Measurements from ENCODE around the gene MBD3L4.

The MBD3L4 gene

DNA sequence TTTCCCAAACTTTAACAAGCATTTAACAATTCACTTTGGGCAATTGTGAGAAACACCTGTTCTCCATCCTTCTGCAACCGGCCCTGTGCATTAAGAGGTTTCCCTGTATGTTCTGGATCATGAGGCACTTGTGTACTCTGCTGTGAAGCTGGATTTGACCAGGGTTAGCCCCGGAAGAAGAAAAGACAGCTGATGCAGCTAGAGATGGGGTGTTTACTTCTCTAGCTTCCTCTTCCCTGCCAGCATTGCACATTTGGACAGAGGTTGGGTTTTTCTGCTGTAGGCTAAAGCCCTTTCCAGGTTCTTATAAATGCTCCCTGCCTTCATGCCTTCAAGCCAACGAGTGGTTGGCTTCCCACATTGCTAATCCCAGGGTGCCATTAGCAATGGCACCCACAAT is 39.6 kb downstream of the MBD3L4 start:
- DNase-seq (ENCODE audit: low read depth): no peak
- TF ChIP-seq, protein P1, sequence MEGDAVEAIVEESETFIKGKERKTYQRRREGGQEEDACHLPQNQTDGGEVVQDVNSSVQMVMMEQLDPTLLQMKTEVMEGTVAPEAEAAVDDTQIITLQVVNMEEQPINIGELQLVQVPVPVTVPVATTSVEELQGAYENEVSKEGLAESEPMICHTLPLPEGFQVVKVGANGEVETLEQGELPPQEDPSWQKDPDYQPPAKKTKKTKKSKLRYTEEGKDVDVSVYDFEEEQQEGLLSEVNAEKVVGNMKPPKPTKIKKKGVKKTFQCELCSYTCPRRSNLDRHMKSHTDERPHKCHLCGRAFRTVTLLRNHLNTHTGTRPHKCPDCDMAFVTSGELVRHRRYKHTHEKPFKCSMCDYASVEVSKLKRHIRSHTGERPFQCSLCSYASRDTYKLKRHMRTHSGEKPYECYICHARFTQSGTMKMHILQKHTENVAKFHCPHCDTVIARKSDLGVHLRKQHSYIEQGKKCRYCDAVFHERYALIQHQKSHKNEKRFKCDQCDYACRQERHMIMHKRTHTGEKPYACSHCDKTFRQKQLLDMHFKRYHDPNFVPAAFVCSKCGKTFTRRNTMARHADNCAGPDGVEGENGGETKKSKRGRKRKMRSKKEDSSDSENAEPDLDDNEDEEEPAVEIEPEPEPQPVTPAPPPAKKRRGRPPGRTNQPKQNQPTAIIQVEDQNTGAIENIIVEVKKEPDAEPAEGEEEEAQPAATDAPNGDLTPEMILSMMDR (conservative IDR thresholded peaks at IDR 0.05; ENCODE audit: low read depth, low read length): no peak
- no peak overlapping the region for H3K4me3 ChIP-seq (ENCODE audit: low read depth, low read length)

DNA sequence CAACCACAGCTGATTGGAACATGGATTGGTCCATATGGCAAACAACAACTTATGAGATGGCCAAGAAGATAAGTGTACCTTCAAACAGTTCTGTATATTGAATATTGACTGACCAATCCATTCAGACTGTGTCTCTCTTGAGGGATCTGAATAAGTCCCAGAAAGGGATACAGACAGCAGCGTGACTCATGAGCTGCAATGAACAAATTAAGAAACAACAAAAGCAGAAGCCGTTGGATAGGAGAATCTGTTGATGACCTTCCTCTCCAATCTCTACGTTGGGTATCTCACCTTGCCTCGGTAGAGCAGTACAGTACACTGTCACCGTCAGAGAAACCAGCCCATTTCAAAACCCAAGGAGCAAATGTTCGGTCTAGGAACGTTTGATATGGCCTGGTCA is 40.0 kb downstream of the MBD3L4 start:
- TF ChIP-seq, protein P1 (conservative IDR thresholded peaks at IDR 0.05; ENCODE audit: low read depth, low read length): no peak
- DNase-seq (ENCODE audit: low read depth): no peak
- no peak overlapping the region for H3K4me3 ChIP-seq (ENCODE audit: low read depth, low read length)

DNA sequence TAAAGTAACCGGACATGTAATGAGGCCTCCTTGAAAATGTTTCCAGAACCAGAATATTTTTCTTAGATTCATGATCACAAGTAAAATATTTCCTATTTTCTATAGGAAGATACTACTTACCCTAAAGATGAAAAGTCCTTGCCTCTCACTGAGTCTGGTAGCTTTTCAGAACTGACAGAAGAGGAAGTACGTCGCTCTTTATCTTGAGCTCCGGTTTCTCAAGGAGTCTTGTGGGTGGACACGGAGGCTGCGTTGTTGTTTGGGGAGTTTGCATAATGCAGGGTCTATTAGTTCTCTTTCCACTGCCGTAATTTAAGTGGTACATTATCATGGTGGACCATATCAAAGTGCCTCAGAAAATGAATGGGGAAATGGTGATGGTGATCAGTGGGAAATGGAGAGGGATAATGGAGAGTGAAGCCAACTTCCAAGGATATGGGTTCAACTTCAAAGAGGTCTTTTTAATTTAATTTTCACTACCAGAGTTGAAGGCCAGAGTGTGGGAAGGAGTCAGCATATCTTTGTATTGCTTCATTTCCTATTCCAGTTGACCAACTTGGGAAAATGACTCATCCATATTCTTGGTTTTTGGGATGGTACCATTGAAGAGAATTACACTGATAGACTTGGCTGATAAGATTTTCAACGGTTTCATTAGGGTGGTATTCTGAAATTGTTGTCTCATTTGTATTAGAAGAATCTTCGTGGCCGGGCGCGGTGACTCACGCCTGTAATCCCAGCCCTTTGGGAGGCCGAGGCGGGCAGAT is 42.1 kb downstream of the MBD3L4 start:
- H3K4me3 ChIP-seq (ENCODE audit: low read depth, low read length): no peak overlapping the region
- peak; percentile 3 for DNase-seq (ENCODE audit: low read depth)
- TF ChIP-seq, protein P1 (conservative IDR thresholded peaks at IDR 0.05; ENCODE audit: low read depth, low read length): no peak

DNA sequence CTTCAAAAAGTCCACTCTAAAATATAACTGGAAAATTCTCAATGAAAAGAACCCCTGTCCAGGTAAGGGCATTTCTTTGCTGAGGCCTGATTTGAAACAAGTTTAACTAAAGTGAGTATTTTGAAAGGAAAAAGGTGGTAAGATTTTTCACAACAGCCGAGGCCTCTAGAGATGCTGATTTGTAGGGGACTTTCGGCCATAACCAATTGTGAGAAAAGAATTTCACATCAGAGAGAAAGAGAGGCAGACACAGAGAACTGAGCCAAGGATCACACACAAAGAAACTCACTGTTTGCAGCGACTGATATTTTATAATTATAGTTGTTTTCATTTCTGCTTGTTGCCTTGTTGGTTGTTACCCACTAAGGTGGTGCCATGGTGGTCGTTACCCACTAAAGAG is 43.2 kb downstream of the MBD3L4 start:
- no peak for DNase-seq (ENCODE audit: low read depth)
- TF ChIP-seq, protein P1 (conservative IDR thresholded peaks at IDR 0.05; ENCODE audit: low read depth, low read length): no peak
- no peak overlapping the region for H3K4me3 ChIP-seq (ENCODE audit: low read depth, low read length)

DNA sequence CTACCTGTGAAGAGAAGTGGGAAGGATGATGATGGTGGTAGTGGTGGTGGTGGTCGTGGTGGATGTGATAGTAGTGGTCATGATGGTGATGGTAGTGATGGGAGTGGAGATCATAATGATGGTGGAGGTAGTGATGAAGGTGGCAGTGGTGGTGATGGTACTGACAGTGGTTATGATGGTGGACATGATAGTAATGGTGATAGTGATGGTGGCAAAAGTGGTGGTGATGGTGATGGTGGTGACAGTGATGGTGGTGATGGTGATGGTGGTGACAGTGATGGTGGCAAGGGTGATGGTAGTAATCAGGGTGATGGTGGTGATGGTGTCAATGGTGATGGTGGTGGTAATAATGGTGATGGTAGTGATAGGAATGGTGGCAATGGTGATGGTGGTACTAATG is 44.9 kb downstream of the MBD3L4 start:
- no peak for DNase-seq (ENCODE audit: low read depth)
- H3K4me3 ChIP-seq (ENCODE audit: low read depth, low read length): no peak overlapping the region
- TF ChIP-seq, protein P1 (conservative IDR thresholded peaks at IDR 0.05; ENCODE audit: low read depth, low read length): no peak

DNA sequence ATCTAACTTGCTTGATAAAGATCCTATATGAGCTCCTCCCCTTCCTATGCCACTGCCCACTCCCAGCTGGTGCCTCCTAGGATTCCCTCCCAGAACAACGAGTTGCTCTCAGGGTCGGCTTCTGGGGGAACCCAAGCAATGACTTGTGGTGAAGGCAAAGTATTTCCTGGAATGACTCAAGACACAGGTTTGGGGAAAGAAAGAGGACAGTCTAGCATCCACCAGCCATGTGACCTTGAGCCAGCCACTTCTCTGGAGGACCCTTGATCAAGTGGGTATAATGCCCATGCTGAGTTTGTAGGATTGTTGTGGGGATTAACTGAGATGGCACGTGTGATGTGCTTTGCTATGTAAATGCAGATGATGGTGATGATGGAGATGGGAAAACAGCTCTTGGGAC is 51.7 kb downstream of the MBD3L4 start:
- no peak overlapping the region for H3K4me3 ChIP-seq (ENCODE audit: low read depth, low read length)
- DNase-seq (ENCODE audit: low read depth): no peak
- TF ChIP-seq, protein P1 (conservative IDR thresholded peaks at IDR 0.05; ENCODE audit: low read depth, low read length): no peak

DNA sequence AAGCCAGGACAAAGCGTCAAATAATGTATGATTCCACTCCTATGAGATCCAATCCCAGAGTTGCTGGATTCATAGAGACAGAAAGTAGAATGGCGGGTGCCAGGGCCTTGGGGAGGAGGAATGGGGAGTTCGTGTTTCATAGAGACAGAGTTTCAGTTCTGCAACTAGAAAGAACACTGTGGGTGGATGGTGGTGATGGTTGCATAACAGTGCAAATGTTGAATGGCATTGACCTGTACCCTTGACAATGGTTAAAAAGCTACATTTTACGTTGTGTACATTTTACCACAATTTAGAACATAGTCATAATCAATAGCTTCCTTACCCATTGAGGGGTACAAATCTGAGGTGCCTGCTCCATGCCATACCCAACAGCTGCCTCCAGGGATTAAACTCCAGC is 52.1 kb downstream of the MBD3L4 start:
- TF ChIP-seq, protein P1 (conservative IDR thresholded peaks at IDR 0.05; ENCODE audit: low read depth, low read length): no peak
- H3K4me3 ChIP-seq (ENCODE audit: low read depth, low read length): no peak overlapping the region
- DNase-seq (ENCODE audit: low read depth): no peak

Data from choroid plexus epithelial cell (primary cell).